Measurements from ENCODE around the gene CASP3. TPM values are rescaled to one million over a fixed set of nuclear protein-coding genes. Genes with fewer than 3 reads are reported as not detected.
"Not testable (repeated sequence)": the region's sequence is repeated elsewhere in the genome, so short reads cannot be mapped to it uniquely, and the experiment has no call there.

The CASP3 gene
- polyA plus RNA-seq, 4 donors: 28.3 to 40.8 (median 34.4) TPM

DNA sequence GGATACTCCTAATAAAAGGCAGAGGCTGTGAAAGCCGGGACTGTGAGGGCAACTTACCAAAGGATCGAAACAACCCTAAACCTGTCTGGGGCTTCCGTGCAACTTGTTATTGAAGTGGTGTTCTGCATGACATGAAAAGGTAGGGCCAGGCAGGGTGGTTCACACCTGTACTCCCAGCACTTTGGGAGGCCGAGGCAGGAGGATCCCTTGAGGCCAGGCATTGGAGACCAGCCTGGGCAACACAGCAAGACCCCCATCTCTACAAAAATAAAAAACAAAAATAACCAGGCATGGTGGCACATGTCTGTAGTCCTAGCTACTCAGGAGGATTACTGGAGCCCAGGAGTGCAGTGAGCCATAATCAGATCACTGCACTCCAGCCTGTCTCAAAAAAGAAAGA, 12.3 kb downstream of the CASP3 start:
- DNase-seq (ENCODE audit: low read depth in 4 of 4, low spot score in 3 of 4): no peak

GRCh38 chr4:184636144-184636543, 13.1 kb downstream of the CASP3 start:
- no peak for DNase-seq (ENCODE audit: low read depth in 4 of 4, low spot score in 3 of 4)

DNA sequence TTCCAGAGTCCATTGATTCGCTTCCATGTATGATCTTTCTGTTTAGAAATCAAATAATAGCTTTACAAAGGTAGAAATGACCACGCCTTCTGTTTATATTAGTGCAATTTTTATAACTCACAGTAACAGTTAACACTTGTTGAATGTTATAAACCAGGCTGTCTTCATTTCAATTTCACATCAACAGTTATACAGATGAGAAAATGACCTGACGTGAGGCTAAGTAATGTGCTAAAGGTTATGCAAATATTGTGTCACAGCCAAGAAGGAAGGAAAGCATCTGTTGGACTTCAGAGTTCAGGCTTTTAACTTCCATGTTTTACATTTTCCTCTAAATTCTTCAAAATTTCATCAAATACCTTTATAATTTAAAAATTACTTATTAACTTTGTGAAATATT, 13.9 kb downstream of the CASP3 start:
- no peak for DNase-seq (ENCODE audit: low read depth in 4 of 4, low spot score in 3 of 4)

DNA sequence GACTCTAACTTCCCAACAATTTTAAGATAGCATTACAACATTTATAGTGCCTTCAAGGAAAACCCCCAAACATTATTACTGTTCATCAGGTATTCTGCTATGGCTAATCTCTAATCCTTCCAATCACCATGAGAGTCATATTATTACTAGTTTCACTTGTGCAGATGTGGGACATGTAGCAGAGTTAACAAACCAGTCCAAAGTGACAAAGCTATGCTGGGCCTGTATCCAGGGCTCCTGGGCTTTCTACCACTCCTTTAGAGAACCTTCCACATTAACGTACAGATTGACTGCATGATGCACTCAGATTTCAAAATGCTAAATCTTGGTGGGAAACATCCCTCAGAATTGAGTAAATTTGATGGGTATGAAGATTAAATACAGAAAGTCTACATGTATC, 16.4 kb downstream of the CASP3 start:
- no peak for DNase-seq (ENCODE audit: low read depth in 4 of 4, low spot score in 3 of 4)

GRCh38 chr4:184628103-184628502, 21.1 kb downstream of the CASP3 start:
- no peak for DNase-seq (ENCODE audit: low read depth in 4 of 4, low spot score in 3 of 4)

DNA sequence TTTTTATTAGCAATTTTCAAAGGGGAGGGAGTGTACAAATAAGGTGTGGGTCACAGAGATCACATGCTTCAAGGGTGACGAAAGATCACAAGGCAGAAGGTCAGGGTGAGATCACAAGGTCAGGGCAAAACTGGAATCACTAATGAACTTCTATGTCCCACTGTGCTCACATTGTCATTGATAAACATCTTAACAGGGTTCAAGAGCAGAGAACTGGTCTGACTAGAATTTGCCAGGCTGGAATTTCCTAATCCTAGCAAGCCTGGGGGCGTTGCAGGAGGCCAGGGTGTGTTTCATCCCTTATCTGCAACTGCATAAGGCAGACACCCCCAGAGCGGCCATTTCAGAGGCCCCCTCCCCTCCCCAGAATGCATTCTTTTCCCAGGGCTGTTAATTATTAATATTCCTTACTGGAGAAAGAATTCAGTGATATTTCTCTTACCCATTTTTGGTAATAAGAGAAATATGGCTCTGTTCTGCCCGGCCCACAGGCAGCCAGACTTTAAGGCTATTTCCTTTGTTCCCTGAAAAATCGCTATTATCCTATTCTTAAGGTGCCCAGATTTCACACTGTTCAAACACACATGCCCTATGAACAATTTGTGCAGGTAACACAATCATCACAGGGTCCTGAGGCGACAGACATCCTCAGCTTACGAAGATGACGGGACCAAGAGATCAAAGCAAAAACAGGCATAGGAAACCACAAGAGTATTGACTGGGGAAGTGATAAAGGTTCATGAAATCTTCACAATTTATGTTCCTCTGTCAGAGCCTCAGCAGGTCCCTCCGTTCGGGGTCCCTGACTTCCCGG, 23.3 kb downstream of the CASP3 start:
- DNase-seq (ENCODE audit: low read depth in 4 of 4, low spot score in 3 of 4): not testable (repeated sequence)

GRCh38 chr4:184624972-184625554, 24.2 kb downstream of the CASP3 start:
- no peak for DNase-seq (ENCODE audit: low read depth in 4 of 4, low spot score in 3 of 4)

- not testable (repeated sequence) for DNase-seq (ENCODE audit: low read depth in 4 of 4, low spot score in 3 of 4)
These were observed 24.7 kb downstream of the CASP3 start for GRCh38 chr4:184624504-184624903.

DNA sequence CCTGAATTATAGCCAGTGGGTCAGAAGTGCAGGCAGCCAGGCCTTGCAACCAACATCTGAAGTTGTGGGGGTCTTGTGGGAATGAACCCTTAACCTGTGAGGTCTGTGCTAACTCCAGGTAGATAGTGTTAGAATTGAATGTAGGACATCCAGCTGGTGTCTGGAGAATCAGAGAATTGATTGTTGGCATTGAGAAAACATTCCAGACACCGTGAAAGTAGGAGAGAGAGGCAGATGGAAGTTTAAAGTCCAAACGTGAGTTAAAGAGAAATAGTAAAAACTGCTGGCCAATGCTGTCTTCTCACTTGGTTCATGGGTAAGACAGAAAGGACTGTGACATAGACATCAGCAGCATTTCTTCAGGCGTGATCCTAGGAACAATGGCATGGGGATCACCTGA, 27.7 kb downstream of the CASP3 start:
- no peak for DNase-seq (ENCODE audit: low read depth in 4 of 4, low spot score in 3 of 4)

DNA sequence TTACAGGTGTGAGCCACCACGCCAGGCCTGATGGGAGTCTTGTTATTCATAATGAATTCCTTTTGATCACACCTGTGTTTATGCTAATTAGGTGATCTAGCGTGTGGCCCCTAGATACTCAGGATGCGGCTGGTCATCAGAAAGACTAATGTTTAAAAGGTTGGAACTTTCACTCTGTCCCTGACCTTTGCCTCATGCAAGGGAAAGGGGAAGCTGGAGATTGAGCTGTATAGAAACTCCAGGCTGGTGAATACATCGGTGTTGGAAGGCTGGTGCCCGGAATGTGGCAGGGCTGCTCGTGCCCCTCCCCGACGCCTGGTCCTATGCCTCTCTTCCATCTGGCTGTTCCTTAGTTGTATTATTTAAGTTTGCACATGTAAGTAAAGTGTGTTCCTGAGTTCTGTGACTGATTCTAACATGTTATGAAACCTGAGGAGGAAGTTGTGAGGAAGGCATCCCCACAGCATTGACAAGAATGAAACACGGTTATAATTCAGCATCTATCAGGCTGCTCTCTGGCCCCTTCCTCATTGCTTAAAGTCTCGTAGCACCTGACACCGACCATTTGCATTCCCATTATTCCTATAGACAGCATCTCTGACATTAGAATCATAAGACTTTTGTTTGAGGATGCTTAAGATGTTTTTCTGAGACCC, 28.9 kb downstream of the CASP3 start:
- no peak for DNase-seq (ENCODE audit: low read depth in 4 of 4, low spot score in 3 of 4)

DNA sequence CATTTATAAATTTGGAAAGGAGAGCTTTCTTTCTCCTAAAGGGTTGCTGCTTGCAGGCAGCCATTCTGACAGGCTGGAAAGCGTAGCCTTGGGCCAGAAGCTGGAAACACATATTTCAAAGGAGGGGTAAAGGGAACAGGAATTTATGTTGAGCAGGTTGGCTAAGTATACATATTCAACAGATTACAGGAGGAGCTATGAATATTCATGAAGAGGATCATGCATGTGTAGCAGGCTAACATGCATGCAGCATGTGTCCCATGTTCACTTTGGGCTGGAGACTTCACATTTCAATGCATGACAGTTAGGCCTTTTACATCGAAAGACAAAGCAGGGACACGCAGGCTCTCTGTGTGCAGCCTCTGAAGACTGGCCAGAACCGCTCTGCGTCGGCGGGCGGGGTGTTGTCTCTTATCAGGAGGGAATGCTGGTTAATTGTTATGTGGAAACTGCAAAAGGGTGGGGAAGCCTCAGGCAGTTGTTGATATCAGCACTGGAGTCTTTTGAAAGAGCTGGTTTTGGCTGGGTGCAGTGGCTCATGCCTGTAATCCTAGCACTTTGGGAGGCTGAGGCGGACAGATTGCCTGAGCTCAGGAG, 31.5 kb downstream of the CASP3 start:
- DNase-seq (ENCODE audit: low read depth in 4 of 4, low spot score in 3 of 4): no peak

GRCh38 chr4:184616633-184617551, 32.4 kb downstream of the CASP3 start:
- DNase-seq (ENCODE audit: low read depth in 4 of 4, low spot score in 3 of 4): no peak

DNA sequence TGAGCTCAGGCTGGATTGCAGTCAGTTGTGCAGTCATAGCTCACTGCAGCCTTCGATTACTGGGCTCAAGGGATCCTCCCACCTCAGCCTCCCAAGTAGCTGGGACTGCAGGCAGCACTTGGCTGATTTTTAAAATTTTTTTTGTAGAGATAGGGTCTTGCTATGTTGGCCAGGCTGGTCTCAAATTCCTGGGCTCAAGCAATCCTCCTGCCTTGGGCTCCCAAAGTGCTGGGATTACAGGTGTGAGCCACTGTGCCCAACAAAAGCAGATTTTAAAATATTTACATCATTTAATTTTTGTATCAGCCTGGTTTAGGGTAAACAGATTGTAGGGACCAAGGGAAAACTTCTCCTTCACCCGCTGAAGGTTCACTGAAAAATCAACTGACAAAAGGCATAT, 33.1 kb downstream of the CASP3 start:
- DNase-seq (ENCODE audit: low read depth in 4 of 4, low spot score in 3 of 4): not testable (repeated sequence)

DNA sequence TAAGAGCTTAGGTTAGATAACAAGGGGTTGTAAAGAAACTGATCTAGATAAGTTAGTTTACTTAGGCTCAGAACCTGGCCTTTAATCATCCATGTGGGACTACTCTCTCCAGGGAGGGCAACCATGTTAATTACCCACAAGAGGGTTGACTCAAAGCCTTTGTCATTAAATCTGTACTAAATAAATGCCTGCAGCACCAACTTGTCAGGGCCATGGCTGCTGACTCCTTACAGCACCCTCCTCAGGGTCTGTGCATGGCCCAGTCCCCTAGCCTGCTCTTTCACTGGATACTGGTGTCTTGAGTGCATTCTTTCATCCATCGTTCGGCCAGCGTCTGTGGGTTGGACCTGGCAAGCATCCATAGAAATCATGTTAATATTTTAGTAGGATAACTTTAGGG, 34.7 kb downstream of the CASP3 start:
- DNase-seq (ENCODE audit: low read depth in 4 of 4, low spot score in 3 of 4): no peak

DNA sequence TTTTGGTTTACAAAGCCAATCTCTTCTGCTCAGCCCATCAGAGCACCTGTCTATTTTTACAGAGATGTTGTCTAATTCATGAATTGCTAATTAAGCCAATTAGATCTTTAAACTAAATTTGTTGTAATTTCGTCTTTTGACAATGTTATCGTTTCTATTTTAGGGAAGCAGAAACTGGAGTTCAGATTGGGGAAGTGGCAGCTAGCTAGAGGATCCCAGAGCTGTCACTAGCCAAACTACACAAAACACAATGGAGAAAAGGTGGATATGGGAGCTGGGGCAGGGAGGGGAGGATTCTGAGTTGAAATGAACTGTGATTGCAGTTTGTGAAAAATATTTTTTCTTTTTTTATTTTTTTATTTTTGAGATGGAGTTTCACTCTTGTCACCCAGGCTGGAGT, 35.8 kb downstream of the CASP3 start:
- DNase-seq (ENCODE audit: low read depth in 4 of 4, low spot score in 3 of 4): no peak

DNA sequence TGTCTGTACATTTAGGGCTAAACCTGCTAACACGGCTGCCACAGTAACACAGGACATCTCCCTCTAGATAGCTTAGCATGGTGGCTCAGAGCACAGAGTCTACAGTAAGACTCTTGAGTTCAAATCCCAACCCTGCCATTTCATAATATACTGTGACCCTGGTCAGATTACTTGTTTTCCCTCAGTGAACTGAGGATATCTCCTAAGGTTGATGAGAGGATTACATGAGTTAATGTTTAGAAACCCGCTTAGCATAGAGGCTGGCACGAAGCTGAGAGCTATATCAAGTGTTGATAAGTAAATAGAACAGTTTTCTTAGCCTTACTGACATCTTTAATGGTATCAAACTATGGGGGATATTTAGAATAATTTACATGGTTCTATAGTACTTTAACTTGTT, 37.2 kb downstream of the CASP3 start:
- DNase-seq (ENCODE audit: low read depth in 4 of 4, low spot score in 3 of 4): no peak

GRCh38 chr4:184607429-184607828, 41.8 kb downstream of the CASP3 start:
- DNase-seq (ENCODE audit: low read depth in 4 of 4, low spot score in 3 of 4): not testable (repeated sequence)

DNA sequence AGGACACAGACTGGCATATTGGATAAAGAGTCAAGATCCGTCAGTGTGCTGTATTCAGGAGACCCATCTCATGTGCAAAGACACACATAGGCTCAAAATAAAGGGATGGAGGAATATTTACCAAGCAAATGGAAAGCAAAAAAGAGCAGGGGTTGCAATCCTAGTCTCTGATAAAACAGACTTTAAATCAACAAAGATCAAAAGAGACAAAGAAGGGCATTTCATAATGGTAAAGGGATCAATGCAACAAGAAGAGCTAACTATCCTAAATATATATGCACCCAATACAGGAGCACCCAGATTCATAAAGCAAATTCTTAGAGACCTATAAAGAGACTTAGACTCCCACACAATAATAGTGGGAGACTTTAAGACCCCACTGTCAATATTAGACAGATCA, 46.4 kb downstream of the CASP3 start:
- DNase-seq (ENCODE audit: low read depth in 4 of 4, low spot score in 3 of 4): not testable (repeated sequence)

DNA sequence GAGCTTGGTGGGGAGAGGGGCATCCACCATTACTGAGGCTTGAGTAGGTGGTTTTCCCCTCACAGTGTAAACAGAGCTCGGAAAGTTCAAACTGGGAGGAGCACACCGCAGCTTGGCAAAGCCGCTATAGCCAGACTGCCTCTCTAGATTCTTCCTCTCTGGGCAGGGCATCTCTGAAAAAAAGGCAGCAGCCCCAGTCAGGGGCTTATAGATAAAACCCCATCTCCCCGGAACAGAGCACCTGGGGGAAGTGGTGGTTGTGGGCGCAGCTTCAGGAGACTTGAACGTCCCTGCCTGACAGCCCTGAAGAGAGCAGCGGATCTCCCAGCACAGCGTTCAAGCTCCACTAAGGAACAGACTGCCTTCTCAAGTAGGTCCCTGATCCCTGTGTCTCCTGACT, 48.3 kb downstream of the CASP3 start:
- DNase-seq (ENCODE audit: low read depth in 4 of 4, low spot score in 3 of 4): not testable (repeated sequence)

DNA sequence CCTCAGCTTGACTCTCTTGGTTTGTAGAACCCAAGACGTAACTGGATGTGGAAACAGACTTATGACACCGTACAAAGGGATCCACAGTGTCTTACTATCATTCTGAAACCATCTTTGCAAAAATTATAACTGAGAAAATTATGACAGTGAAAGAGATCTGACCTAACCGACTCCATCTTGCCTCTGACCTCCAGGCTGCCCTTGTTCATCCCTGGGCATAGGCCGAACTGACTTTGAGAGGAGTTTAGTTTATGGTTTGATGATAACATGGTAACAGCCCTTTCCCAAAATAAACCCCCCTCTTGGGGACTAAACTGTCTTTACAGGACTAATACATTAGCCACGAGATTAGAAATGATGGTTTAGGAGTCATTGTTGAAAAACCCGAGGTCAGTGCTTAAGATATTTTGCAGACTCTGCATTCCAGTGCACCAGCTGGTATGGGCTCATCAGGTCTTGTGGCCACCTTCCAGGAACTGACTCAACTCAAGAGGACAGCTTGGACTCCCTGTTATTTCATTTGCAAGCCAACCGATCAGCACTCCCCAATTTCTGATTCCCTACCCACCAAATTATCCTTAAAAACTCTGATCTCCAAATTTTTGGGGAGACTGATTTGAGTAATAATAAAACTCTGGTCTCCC, 49.6 kb downstream of the CASP3 start:
- no peak for DNase-seq (ENCODE audit: low read depth in 4 of 4, low spot score in 3 of 4)

Measured in left renal pelvis (tissue), 4 donors.